HCT116 (cell line): ENCODE measurements around the gene VEGFA.

ENCODE experiments used
- CBX3 ChIP-seq: IDR thresholded peaks from 2 replicates; pipeline ENCODE4 v1.6.1; 2012; ENCODE audit warnings: low read depth
- CTCF ChIP-seq, 3 experiments: fragments of 200-600 bp in 1 of 3; sonication (generic) in 1 of 3; IDR thresholded peaks in 2 of 3; conservative IDR thresholded peaks in 1 of 3; 2 replicates each; pipeline ENCODE4 v1.5.1; 2012 to 2017; ENCODE audit warnings: low read depth in 2 of 3, low read length in 2 of 3, antibody characterized with exemption in 1 of 3, borderline replicate concordance in 1 of 3, control low read depth in 1 of 3, mild to moderate bottlenecking in 1 of 3, mixed read lengths in 1 of 3, mixed run types in 1 of 3, moderate library complexity in 1 of 3; ENCODE audit not compliant: insufficient read depth in 1 of 3
- EGR1 ChIP-seq: IDR thresholded peaks from 2 replicates; pipeline ENCODE4 v1.6.1; 2012; ENCODE audit warnings: low read depth
- EZH2 ChIP-seq: fragments of 200-600 bp; sonication (generic); IDR thresholded peaks from 2 replicates; pipeline ENCODE4 v1.6.1; 2017; ENCODE audit warnings: antibody characterized with exemption, mixed run types
- EZH2phosphoT487 ChIP-seq: fragments of 200-600 bp; IDR thresholded peaks from 2 replicates; pipeline ENCODE4 v1.6.1; 2018; ENCODE audit warnings: antibody characterized with exemption, borderline replicate concordance
- JUND ChIP-seq: IDR thresholded peaks from 2 replicates; pipeline ENCODE4 v1.6.1; 2012
- MAX ChIP-seq: IDR thresholded peaks from 2 replicates; pipeline ENCODE4 v1.6.1; 2012
- POLR2A ChIP-seq: IDR thresholded peaks from 2 replicates; pipeline ENCODE4 v1.7.0; 2011; ENCODE audit warnings: borderline replicate concordance; ENCODE audit not compliant: insufficient read depth, insufficient read length; ENCODE audit errors: extremely low read depth
- SP1 ChIP-seq: IDR thresholded peaks from 2 replicates; pipeline ENCODE4 v1.6.1; 2012; ENCODE audit warnings: low read depth
- SRF ChIP-seq: IDR thresholded peaks from 2 replicates; pipeline ENCODE4 v1.6.1; 2012; ENCODE audit warnings: low read depth
- ZBTB33 ChIP-seq: IDR thresholded peaks from 2 replicates; pipeline ENCODE4 v1.6.1; 2011; ENCODE audit warnings: mild to moderate bottlenecking, low read length, moderate library complexity; ENCODE audit not compliant: insufficient replicate concordance; ENCODE audit errors: extremely low read depth
- ZNF274 ChIP-seq: fragments of 200-500 bp; sonication (Bioruptor generic); IDR thresholded peaks from 2 replicates; pipeline ENCODE4 v1.6.1; 2014; ENCODE audit warnings: mild to moderate bottlenecking, low read depth, low read length, inconsistent platforms

DNA sequence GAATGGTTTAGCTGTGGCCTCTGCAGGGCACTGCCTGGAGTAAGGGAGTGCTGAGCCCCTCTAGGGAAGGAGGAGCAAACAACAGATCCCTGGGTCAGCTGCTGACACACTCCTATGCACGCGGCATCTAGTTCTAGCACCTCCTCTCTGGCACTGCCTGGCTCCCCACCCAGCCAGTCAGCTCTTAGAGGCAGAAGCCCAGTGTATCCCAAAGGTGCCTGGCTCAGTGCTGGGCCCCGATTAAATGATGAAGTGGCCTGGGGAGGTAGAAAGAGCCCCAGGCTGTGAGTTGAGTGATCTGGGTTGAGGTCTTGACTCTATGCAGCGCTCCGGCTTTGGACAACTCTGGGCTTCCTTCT, 7.6 kb upstream of the VEGFA start:
- no peak for TF ChIP-seq CTCF (IDR thresholded peaks at IDR 0.05 in 2 of 3, conservative IDR thresholded peaks at IDR 0.05 in 1 of 3; ENCODE audit: borderline replicate concordance in 1 of 3, insufficient read depth in 1 of 3, low read depth in 2 of 3, low read length in 2 of 3)
- no peak for TF ChIP-seq CBX3
- TF ChIP-seq MAX = no peak
- TF ChIP-seq POLR2A = no peak
- no peak for TF ChIP-seq EZH2
- TF ChIP-seq EZH2phosphoT487 = no peak
- TF ChIP-seq JUND = no peak
- TF ChIP-seq EGR1 = no peak
- TF ChIP-seq SP1 = no peak
- TF ChIP-seq SRF = no peak
- no peak for TF ChIP-seq ZBTB33
- TF ChIP-seq ZNF274 = no peak
